Measurements from ENCODE around the gene MBL2.

Gene MBL2

DNA sequence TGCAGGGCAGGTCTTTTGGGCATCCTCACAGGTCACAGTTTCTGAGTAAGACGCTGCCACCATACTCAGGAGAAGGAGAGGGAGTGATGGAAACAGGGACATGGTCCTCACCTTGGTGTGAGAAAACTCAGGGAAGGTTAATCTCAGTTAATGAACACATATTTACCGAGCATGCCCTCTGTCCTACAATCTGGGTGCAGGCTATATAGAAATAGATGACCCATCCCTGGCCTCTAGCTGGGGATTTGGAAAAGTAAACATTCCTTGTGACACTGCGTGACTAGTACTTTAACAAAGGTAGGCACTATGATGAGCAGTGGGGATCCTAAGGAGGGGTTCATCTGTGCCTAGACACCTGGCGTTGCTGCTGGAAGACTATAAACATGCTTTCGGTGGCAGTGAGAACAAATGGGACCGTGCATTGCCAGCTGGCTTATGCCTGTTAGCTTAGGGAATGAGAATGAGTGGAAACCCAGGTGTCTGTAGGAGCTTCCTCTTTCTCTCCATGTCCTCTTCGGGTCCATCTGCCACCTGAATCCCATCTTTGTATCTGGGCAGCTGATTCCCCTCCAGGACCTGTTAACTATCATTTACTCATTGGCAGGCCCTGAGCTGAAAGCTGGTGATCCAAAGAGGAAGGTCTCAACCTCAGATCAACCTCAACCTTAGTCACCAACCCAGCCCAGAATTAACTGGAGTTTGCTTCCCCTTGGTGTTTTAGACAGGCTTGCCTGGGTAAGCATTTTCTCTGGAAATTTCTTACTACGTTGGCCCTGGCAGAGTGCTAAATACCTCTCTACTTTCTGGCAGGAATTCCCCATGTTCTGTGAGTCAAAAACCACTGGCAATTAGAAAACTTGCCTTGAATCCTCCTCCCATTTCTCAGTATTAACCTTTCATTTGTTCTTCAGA, 794 bp downstream of the MBL2 start:
- no peak for DNase-seq (ENCODE audit: low read depth)

DNA sequence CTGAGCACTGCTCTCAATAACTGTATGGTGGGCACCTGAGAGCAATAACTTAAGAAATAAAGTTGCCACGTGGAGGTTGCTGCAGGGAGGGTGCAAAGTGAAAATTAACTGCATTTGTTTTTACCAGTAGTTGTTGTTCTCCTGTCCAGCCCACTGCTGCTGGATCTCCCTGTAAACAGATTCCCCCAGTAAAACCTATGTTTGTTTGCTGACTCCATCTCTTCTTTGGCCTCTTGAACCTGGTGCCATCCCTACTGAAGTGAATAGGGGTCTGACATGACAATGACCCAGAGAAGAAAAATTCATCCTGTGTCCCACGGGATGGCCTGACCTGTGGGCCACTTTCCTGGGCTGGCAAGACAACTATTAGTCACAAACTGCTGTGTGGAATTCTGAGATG, 1.7 kb downstream of the MBL2 start:
- DNase-seq (ENCODE audit: low read depth), result no peak

DNA sequence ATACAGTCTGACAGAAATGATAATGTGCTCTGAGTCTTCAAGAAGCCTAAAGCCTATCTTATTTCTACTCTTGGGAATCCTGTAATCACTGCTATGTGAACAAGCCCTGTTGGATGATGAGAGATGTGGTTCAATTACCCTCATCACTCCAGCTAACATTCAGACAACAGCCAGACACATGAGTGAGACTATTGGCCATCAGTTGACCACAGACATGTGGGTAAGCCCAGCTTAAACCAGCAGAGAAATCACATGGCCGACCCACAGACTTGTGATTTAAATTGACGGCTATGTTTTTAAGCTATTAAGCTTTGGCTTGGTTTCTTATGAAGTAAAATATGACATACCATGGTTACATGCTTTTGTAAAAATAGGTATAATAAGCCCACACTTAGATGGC, 2.6 kb downstream of the MBL2 start:
- no peak for DNase-seq (ENCODE audit: low read depth)

DNA sequence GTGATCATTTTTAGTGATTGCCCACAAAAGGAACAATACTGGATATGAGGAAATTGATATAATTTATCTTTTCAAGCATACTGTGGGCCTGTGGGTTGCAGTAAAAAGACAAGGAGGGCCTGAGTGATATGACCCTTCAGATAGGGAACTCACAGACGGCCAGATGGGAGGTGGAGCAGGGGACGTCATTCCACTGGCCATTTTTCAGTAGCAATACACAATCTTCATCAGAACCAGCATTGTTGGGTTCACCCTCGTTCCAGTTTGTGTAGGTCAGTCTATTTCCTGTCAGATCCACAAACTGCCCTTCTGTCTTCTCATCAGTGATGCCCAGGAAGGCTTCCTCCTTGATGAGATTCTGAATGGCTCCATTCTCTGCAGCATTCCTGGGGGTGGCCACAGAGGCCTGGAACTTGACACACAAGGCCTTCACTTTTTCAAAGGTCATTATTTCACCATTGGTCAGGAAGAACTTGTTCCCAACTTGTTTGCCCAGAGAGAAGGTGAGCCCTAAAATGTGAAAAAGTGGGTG, 4.5 kb downstream of the MBL2 start:
- DNase-seq (ENCODE audit: low read depth), result no peak

DNA sequence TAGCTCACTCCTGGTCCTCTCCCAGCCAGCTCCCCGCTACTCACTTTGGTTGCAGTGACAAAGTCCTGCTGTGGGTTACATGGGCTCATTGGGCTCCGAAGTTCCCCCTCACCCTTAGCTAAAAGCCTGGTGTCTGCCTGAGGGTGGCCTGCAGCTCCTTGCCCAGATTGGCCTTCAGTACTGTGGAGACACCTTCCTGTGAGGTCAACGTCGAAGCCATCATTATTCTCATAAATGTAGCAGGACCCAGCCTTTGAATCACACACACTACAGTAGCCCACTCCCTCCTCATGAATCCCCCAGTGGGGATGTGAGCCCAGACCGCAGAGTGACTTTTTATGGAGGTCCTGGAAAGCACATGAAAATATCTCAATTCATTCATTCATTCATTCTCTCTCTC, 10.5 kb downstream of the MBL2 start:
- DNase-seq (ENCODE audit: low read depth), result no peak

DNA sequence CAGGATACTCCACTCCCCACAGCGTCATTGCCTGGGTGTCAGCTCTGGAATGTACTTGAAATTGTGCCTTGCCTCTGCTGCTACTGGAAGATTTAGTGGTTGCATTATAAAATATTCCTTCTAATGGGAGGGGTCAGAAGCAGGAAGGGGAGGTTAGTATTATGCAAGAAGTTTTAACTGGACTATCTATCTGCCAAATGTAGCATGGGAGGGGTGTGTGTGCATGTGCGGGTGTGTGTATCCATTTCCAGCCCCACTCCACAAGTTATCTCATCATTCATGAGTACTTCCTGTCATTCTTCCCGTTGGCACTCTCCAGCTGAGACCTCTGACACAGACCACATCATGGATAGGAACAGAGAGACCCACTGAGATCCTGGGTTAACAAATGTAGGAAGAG, 13.4 kb downstream of the MBL2 start:
- DNase-seq (ENCODE audit: low read depth), result no peak

DNA sequence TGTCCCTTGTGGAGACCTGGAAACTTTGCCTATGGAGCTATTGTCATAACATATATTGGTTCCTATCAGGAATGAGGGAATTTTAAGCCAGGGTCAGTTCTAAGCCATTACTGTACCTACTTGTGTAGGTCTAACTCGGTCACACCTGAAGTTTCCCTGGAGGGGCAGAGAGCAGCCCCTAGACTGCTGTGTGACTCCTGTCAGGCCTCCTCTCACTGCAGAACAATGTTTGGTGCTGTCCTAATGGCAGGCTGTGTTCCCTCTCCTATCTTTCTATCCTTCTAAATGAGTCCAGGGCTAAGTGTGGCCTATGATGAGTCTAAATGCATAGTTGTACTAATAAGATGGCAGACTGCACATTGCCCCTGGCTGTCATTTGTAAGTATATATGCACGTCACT, 14.2 kb downstream of the MBL2 start:
- no peak for DNase-seq (ENCODE audit: low read depth)

DNA sequence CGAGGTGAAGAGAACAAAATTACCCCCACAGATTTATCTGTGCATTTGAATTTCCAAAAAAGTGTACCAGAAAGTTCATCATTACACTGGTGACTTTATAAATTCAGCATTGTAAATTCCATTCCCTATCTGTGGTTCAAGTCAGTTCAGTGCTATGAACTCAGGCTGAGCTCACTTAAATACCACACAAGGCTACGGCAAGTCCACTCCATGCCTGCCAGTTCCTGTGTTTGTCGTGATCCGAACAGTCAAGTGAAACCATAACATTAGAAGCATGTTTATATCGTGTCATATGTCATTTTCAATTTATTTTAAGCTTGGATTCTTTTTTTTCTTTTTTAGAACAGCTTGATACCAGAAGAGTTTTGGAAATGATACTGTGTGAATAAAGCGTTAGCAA, 14.8 kb downstream of the MBL2 start:
- no peak for DNase-seq (ENCODE audit: low read depth)

DNA sequence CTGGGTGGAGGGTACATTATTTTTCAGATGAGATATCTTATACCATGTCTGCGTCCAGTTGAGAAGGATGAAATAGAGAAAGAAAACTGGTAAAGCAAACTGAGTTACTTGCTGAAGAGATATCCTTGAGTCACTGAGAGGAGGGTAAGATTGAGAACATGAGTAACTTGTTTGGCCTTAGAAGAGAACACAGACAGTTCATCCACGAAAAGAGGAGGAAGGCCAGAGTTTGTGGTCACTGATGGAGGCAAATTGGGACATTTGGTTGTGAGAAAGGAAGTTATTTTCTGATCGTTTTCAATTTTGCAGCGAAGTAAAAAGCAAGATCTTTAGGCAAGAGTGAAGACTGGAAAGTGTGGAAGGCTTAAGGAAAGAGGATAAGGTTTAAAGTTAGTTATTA, 15.6 kb downstream of the MBL2 start:
- DNase-seq (ENCODE audit: low read depth), result no peak

DNA sequence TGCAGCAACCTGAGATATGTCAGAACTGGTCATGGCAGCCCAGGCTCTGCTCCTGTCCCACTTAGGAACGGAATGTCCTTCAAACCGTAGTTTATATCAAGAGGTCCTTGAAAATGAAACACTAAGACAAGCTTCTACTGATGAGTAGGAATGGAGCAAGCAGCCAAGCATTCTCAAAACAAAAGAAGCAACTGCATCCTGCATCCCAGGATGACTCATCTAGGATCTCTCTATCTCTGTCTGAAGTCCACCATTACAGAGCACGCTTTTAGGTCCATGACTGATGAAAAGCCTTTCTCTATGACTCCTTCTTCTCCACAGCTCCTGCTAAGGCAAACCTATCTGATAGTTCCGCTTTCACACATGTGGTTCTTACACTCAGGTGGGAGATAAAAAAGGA, 16.3 kb downstream of the MBL2 start:
- no peak for DNase-seq (ENCODE audit: low read depth)

DNA sequence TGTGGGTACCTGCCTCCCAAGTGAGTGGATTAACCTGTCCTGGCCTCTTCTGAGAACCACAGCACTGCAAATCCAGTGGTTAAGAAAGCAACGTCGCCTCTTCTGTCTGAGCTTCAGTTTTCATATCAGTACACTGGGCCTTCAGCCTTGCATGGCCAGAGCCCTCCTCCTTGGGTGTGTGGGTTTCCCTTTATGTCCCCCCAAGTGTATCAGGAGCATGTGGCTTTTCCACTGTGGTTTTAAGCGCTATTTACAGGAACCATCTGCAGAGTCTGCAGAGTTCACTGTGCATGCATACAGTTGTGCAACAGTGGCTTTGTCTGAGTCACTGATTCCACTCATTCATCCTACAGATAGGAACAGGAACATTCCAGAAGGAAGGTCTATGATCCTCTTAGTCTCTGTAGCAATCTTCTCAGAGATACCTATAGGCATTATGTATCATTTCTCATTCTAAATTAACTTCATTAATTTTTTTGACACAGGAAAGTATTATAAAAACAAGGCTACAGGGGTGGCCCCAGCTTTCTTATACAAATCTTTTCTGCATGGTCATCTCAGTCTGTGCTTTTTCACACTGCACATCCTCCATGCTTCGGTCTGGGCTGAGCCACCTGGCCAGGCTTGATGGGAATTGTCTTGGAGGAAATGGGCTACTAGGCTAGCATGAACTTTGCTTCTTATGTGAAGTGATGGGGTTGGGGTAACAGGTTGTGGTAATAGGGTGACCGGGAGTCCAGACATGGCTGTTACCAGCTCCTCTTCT, 17.1 kb downstream of the MBL2 start:
- no peak for DNase-seq (ENCODE audit: low read depth)

DNA sequence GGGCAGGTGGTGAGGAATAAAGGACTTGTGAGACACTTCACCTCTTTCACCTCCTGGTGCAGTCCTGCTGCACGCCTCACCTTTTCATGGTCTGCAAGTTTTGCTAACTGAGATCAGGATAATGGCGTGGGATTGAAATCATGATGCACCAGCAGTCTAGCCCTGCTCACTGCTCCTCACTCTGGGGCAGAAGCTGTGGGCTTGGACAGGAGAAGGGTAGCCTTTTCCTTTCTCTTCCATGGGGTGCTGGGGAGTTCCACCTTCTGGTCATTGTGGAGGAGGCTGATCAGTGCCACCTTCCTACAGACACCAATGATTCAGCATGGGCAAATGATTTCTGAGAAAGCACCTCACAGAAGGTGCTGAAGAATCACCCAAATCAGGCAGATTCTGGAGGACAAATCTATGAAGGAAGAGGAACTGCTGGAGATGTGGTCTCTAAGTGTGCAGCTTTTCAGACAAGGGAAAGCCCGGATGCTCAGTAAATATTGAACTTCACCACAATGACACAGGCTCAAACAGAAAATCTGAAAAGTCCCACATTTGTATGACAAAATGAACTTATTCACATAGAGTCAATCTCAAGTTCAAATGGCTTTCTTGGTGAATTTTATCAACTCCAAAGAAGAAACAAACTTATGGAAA, 19.7 kb downstream of the MBL2 start:
- no peak for DNase-seq (ENCODE audit: low read depth)

DNA sequence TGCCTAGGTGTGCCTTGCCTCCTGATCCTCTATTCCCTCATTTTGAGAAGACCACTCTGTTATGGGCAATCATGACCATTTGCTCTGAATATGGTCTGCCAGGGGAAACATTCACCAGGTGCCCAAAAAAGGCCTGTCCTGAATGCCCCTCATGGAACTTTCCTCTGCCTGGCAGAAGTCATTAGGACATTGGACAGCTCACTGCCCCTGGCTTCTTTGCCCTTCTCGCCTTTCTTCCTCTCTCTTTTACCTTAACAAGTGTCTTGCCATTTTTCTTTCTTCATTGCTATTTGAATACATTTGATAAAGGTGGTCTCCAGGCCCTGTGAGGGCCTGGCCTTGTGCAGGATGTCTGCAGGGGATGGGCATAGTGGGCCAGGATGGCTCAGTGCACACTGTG, 20.3 kb downstream of the MBL2 start:
- DNase-seq (ENCODE audit: low read depth), result no peak

DNA sequence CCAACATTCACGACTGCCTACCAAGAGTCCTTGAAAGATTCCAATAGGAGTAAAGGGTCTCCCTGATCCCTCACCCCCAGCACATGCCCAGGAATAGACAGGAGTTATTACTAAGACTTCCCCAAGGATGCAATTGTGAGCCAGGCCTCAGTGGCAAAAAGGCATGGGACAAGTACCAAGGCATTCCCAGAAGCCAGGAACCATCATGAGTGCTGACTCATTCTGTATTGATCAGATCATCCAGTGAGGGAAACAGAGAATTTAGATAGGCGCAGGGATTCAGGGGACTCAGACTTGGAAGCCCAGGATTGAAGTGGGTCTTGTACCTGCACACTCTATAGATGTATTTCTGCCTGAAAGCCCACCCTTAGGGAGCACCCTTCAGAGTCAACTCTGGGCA, 21.2 kb downstream of the MBL2 start:
- no peak for DNase-seq (ENCODE audit: low read depth)

DNA sequence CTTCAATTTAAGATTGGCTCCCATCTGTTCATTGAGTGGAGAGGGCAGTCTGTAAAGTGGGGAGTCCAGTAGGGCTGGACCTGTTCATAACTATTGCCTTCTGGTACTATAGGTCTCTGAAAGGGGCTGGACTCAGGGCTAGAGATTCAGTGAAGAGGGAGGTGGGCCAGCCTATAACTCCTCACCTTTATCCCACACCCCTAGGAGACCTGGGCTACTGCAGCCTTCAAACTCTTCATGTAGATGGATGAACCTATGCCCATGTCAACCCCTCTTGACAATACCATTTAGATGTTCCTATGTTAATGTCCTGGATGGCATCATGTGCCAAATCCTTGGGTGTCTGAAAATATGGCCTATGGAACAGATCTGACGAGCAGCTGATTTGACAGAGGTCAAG, 22.0 kb downstream of the MBL2 start:
- no peak for DNase-seq (ENCODE audit: low read depth)

DNA sequence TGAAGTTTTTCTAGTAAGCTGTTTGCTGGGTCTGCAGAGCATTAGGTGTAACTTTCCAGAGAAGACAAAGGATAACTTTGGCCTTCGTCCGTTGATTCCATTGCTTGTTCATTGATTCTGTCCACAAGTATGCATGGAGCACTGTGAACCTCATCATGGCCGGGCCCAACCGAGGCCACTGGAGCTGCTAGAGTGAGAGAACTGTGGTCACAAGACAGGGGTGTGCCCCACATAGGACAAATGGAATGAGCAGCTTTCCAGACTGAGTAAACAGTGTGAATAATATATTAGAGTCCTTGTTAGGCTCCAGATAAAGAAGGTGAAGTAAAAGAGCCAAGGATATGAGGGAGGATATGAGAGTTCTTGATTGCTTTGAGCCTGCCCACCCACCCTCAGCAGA, 24.9 kb downstream of the MBL2 start:
- DNase-seq (ENCODE audit: low read depth), result no peak

DNA sequence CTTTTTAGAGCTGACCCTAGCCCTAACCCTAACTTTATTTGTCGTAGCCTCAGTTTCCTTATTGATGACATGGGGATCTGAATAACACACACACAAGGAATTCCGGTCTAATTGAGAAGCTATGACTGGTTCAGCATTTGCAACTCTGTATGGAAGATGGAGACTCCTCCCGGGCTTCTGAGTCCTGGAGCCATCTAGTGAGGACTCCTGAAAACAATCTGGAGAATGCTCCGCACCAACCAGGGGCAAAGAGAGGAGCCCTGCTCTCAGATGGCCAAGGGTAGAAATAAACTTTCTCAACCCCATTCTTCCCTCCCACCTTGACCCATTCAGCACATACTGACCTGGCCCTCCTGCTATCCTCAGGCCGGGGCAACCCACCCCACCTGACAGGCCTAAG, 26.4 kb downstream of the MBL2 start:
- DNase-seq (ENCODE audit: low read depth), result no peak

DNA sequence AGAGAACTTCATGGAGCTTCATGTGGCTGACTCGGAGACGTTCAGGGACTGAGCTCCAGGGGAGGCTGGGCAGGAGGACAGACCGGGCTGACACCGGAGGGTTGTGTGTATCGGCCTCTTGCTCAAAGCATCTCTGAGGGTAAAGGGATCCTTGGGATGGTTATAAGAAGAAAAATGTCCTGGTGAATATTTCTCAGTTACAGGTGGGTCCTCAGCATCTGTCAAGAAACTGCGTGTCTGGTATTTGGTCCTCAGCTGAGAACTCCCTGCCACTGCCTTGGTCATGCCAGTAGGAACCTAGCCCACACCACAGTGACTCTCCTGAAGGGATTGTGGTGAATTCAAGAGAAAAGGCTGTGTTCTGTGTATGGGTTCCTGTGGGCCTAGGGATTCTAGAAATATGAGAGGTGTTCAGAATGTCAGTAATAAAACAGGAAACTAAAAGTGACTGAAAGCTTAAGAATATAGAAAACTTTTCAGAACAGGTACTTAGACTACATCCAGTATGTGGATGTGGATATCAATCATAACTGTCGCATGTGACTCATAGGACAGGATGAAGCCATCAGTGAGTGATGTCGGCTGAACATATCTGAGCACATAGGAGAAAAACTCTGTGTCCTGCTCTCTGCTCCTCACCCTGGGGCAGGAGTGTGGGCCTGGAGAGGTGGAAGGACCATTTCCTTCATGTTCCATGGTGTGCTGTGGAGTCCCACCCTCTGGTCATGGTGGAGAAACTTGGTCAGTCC, 28.4 kb downstream of the MBL2 start:
- no peak for DNase-seq (ENCODE audit: low read depth)

DNA sequence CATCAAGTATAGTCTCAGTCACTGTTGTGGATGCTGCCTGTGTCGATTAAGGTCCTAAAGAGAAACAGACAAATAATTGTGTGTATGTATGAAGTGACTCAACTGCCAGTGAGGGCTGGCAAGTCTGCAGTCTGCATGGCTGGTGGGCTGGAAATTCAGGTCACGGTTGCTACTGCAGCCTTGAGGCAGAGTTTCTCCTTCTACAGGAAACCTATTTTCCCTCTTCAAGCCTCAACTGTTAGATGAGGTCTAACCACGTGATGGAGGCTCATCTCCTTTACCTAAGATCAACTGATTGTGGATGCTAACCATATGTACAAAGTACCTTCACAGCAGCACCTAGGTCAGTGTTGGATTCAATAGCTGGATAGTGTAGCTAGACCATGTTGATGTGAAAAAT, 29.9 kb downstream of the MBL2 start:
- DNase-seq (ENCODE audit: low read depth), result no peak

DNA sequence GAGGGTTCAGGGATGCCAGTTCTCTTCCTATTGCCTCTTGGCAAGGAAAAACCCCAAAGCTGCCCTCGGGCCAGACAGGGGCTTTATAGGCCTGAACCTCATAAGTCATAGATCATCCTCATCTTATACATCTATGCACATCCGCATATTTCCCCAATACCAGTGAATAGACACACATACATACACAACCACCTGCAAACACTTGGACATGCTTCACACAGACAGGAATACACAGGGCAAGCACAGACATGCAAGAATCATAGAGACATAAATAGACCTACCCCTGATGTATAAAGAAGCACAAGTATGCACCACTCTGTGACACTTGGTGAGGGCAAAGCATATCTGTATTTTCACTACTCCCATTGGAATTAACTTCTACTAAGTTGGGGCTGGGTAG, 30.7 kb downstream of the MBL2 start:
- DNase-seq (ENCODE audit: low read depth), result no peak

DNA sequence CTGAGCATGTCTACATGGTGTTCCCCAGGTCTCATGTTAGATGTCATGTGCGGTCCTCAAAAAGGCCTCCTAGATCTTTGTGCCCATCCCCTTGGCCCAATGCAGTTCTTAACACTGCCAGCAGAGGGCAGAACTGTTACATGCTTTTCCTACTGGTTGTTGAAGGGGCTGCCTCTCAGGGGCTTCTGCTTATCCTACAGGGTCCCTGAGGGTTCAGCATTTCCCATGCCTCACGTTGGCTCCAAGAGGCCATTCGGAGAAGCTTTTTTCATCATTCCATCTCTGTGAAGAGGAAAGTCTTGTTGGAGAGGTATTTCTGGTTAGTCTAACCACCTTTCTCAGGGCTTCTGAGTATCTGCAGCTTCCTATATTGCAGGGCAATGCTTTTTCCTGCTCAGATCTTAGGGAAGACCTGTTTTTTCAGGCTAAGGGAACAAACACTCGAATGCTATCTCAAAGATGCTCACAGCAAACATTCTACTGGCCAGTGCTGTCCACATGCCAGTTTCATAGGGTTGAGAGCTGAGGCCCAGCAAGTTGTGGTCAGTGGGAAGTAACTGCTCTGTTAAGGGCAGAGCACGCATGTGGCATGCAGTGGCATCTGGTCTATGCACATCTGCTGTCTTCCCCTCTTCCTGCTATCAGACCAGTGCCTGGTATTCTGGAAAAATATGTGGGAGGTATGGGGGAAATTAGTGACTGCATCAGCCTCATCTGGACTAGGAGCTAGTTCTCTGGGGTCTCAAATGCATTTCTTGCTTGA, 31.5 kb downstream of the MBL2 start:
- DNase-seq (ENCODE audit: low read depth), result no peak

All from activated T-helper 1 cell treated with Interleukin-2 at 50 U/mL for 16 hours (primary cell).